HEK293T (cell line): ENCODE results near the gene TMC5.

Experiments
- BHLHE40 ChIP-seq: fragments of 450-650 bp; IDR thresholded peaks from 2 replicates; pipeline ENCODE4 v1.6.1; 2016; ENCODE audit warnings: mild to moderate bottlenecking, moderate library complexity, borderline replicate concordance
- ELF4 ChIP-seq: fragments of 450-650 bp; IDR thresholded peaks from 2 replicates; pipeline ENCODE4 v1.6.1; 2017; ENCODE audit warnings: antibody characterized with exemption
- FOXK2 ChIP-seq: fragments of 450-650 bp; IDR thresholded peaks from 2 replicates; pipeline ENCODE4 v1.6.1; 2016; ENCODE audit warnings: mild to moderate bottlenecking
- FOXM1 ChIP-seq: fragments of 450-650 bp; IDR thresholded peaks from 2 replicates; pipeline ENCODE4 v1.6.1; 2017; ENCODE audit warnings: mild to moderate bottlenecking, borderline replicate concordance
- HDGF ChIP-seq: fragments of 450-650 bp; IDR thresholded peaks from 2 replicates; pipeline ENCODE4 v1.6.1; 2017; ENCODE audit warnings: antibody characterized with exemption, borderline replicate concordance
- NFRKB ChIP-seq: fragments of 450-650 bp; IDR thresholded peaks from 2 replicates; pipeline ENCODE4 v1.6.1; 2016; ENCODE audit warnings: mild to moderate bottlenecking, moderate library complexity
- PKNOX1 ChIP-seq: fragments of 450-650 bp; IDR thresholded peaks from 2 replicates; pipeline ENCODE4 v1.6.1; 2016
- SP1 ChIP-seq: fragments of 450-650 bp; IDR thresholded peaks from 2 replicates; pipeline ENCODE4 v1.6.1; 2017
- ZNF384 ChIP-seq: fragments of 450-650 bp; IDR thresholded peaks from 2 replicates; pipeline ENCODE4 v1.6.1; 2016

DNA sequence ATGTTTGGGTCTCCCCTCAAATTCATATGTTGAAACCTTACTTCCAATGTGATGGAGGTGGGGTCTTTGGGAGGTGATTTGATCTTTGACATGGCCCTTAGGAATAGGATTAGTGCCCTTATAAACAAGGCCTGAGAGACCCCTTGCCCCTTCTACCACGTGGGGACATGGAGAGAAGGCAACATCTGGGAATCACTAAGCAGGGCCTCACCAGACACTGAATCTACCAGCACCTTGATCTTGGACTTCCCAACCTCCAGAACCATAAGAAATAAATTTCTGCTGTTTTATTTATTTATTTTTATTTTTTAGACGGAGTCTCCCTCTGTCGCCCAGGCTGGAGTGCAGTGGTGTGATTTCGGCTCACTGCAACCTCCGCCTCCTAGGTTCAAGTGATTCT, 64.1 kb downstream of the TMC5 start:
- no peak for TF ChIP-seq PKNOX1
- no peak for TF ChIP-seq FOXM1
- no peak for TF ChIP-seq NFRKB
- TF ChIP-seq ELF4, result no peak
- no peak for TF ChIP-seq HDGF
- TF ChIP-seq SP1, result no peak
- TF ChIP-seq BHLHE40, result no peak
- no peak for TF ChIP-seq ZNF384
- TF ChIP-seq FOXK2, result no peak
